ENCODE data around the gene USH1G.

USH1G gene

DNA sequence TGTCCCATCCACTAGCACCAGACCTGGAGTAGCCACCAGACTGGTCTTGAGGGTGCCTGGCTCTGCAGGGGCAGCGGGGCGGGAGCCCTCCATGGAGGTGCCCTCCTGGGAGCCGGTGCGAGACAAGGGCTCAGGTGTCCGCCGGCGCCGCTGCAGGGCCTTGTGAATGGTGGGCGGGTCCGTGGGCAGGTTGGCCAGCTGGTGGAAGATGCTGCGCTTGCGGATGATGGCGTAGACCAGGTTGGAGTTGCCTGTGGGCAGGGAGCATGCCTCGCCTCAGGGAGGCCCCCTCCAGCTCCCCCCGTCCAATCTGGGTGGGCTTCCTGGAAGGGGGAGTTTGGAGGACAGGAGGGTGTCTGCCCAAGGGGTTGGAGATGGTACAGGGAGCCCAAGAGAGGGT lies 31.1 kb upstream of the USH1G start:
- DNase-seq (ENCODE audit: low read depth, low spot score): no peak

DNA sequence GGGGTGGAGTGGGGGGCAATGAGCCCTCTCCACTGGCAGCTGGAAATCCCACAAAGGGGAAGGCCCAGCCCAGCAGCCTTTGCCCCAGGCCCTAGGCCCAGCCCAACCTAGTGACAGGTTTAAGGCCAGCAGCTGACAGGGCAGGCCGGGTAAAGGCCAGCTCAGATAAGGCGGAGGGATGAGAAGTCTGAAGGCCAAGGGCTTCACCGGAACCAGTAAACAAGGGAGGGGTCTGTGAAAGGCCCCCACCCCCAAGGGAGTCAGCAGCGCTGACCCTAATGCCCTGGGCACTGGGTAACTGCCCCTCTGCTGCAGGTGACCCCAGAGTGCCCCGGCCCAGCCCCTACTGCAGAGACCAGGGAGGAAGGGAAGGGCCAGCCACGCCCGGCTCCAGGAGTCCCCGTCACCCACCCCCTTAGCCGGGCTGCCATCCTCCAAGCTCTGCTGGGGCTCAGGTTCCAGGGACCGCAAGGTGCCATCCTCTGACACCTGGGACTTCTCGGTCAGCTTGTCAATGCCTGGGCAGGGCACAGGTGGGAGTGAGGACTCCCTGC lies 30.2 kb upstream of the USH1G start:
- DNase-seq (ENCODE audit: low read depth, low spot score): no peak

DNA sequence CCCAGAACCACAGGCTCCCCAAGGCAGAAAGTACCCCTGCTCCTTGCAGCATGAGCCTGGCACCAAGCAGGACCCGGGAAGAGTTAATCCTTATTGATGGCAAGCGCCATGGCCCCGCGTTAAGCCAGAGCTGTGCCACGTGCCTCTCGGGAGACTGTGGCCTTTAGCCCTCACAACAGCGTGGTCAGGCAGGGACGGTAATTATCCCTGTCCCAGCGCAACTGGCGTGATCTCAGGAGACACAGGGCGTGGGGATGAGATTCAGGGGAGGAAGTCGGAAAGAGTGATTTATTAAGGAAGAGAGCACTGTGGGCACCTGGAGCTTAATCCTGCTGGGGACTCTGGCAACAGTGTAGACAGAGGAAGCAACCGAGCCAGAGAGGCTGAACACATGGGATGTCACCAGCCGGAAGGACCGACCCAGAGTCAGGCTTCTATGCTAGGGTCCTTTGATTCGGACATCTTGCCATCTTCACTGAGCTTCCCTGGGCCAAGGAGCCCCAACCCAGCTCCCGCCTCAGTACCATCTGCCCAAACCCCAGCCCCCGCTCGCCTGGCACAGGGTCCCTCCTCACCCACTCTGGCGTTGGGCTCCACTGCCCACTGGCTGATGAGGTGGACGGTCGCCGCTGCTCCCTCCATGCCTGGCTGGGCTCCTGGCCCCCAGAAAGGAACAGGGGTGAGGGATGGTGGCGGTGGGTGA lies 29.5 kb upstream of the USH1G start:
- DNase-seq (ENCODE audit: low read depth, low spot score): no peak

DNA sequence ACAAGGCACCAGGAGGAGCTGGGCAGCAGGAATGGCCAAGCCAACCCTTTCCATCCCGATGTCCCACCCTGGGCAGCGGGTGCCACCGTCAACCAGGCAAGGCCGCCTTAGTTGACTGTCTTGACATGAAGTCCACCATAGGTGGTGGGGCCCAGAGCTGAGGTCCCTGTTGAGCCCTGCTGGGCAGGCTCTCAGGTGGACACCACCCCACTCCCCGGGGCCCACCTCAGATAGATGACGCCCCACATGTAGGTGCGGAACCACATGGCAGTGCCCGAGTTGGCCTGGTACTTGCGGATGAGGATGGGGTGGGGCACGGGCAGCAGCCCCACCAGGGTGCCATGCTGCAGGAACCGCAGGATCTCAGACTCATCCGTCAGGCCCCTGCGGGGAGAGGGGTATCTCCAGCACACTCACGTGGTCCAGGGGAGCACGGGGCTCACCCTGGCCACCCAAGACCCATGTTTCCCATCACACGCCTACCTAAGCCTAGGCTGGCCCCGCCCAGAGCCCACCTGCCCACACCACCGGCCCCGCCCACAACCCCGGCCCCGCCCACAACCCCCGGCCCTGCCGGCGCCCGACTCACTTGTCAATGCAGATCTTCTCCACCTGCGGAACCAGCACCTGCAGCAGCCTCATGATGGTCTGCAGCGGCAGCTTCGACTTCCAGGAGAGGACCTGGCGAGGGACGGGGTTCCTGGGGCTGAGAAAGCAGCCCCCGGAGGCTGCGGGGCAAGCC lies 28.8 kb upstream of the USH1G start:
- no peak for DNase-seq (ENCODE audit: low read depth, low spot score)

DNA sequence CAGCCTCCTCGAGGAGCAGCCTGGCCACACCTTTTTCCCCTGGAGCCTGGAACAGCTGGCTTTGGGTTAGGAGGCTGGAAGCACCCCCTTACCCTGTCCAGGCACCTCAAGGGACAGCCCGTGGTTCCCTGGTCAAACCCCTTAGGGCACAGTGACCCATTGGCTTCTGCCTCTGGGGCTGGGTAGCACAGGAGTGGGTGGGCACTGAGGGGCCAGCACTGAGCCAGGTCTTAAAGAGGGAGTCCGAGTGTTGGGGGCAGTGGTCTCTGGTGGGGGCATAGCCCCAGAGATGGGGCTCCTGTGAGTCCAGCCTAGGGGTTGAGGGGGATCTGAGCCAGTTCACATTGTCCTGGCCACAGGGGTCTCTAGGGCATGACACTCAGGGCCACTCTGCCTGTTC lies 28.0 kb upstream of the USH1G start:
- no peak for DNase-seq (ENCODE audit: low read depth, low spot score)

DNA sequence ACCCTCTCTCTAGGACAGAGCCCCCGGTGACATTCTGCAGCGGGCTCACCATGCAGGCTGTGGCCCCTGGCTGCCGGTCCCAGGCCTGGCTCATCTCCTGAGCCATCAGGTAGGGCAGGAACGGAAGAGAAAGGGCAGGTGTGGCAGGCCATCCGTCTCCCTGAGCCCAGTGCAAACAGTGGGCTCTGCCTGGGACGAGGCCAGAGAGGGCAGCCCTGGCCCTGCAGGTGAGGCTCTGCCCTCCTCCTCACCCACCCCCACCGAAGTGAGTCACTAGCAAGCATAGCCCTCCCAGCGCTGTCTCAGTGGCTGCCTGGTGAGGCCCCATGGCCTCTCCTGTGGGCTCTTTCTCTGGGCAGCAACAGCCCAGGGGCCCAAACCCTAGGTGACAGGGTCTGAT lies 27.2 kb upstream of the USH1G start:
- no peak for DNase-seq (ENCODE audit: low read depth, low spot score)

DNA sequence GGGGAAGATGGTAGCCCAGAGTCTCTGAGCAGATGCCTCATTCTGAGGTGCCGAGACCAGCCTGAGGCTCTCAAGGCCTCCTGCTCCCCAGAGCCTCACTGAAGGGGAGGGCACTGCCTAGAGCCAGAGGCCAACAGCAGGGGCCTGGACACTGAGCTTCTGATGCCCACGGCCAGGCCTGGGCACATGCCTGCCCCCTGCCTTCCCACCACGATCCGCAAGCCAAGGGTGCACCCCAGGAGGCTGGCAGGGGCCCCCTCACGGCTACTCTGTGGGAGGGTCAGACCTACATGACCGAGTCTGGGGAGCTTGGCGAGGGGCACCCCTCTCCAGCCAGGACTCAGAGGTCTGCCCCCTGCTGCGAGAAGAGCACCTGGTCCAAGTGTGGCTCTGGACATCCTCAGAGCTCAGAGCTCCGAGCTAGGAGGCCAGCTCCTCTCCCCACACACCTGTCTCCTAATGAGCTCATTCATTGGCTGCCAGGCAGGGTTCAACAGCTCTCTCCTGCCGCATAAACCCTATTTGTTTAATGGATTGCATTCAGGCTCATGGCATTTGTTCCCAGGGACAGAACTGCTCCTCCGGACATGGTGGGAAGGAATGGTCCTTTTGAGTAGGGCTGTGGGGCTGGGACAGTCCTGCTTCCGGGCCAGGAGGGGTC lies 26.5 kb upstream of the USH1G start:
- DNase-seq (ENCODE audit: low read depth, low spot score): no peak

DNA sequence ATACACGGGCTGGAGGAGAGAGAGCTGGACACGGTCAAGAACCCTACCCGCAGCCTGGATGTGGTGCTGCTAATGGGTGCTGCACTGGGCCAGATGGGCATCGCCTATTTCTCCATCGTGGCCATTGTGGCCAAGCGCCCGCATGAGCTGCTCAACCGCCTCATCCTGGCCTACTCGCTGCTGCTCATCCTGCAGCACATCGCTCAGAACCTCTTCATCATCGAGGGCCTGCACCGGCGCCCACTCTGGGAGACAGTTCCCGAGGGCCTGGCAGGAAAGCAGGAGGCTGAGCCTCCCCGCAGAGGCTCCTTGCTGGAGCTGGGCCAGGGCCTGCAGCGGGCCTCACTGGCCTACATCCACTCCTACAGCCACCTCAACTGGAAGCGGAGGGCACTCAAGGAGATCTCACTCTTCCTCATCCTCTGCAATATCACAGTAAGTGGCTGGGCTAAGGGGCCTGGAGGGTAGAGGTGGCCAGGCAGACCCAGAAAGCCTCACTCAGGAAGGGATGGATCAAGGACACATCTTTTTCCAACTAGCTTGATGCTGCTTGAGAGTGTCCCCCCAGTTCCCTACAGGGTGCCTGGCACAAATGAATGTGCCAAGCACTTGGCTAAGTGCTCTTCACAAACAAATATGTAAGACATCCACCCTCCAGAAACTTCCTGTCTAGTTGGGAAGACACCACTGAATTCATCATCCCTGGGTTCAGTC lies 24.1 kb upstream of the USH1G start:
- no peak for DNase-seq (ENCODE audit: low read depth, low spot score)

DNA sequence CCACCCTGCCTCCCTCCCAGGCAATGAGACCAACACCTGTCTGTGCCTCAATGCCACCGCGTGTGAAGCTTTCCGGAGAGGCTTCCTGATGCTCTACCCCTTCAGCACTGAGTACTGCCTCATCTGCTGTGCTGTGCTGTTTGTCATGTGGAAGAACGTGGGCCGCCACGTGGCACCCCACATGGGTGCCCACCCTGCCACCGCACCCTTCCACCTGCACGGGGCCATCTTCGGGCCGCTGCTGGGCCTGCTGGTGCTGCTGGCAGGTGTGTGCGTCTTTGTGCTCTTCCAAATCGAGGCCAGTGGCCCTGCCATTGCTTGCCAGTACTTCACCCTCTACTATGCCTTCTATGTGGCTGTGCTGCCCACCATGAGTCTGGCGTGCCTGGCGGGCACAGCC lies 23.6 kb upstream of the USH1G start:
- no peak for DNase-seq (ENCODE audit: low read depth, low spot score)

DNA sequence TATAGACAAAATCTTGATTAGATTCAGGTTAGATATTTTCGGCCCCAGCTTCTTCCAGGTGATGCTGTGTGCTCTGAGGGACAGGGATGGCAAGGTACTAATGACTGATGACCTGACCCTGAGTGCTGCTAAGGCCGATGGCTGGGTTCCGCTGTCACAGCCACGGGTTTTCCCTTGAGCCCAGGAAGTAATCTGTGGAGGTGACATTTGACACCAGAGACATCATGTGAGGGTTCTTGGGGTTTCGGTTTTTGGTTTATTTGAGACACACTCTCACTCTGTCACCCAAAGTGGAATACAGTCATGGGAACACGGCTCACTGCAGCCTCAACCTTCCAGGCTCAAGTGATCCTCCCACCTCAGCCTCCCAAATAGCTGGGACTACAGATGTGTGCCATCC lies 22.5 kb upstream of the USH1G start:
- no peak for DNase-seq (ENCODE audit: low read depth, low spot score)

DNA sequence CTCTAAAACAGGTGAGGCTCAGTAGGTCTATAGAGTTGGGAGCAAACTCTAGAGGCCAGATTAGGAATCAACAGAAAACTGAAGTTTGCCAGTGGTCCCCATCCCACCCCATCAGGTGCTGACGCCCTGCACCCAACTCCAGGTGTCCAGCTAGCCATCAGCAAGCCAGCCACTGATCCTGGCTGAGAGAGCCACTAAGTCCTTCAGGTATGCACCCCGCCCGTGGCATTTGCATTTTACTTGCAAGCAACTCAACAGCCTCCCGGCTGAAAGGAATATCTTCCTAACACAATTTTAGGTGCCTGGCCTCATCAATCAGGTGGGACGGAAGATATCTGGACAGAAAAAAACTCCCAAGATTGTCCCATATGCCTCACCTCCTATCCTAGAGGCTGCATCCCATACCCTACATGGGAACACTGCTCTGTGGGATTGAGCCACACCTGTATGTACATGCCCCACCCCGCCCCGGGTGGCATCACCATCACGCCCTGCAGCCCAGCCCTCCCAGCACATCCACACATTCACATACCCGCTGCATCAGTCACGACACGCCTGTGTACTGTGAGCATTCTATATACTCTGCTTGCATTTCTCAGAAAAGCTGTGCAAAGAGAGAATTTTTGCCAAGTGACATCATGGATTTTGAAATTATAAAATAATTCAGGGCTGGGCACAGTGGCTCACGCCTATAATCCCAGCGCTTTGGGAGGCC lies 20.9 kb upstream of the USH1G start:
- DNase-seq (ENCODE audit: low read depth, low spot score): no peak

DNA sequence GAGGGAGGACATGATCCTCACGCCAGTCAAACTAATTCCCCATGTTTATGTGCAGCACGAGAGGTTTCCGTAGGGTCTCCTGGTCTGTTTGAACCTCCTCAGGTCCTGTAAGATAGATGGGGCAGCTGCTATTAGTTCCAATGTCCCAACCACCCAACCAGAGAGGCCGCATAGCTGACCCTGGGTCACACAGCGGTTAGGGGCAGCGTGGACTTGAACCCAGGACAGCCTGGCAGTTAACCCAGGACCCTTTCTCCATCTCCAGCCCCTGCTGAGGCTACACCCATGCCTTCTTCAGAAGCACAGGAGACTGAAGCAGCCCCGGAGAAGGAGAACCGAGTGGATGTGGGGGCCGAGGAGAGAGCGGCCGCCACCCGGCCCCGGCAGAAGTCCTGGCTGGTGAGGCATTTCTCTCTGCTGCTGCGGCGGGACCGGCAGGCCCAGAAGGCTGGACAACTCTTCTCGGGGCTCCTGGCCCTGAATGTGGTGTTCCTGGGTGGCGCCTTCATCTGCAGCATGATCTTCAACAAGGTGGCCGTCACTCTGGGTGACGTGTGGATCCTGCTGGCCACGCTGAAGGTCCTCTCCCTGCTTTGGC lies 18.2 kb upstream of the USH1G start:
- DNase-seq (ENCODE audit: low read depth, low spot score): no peak

DNA sequence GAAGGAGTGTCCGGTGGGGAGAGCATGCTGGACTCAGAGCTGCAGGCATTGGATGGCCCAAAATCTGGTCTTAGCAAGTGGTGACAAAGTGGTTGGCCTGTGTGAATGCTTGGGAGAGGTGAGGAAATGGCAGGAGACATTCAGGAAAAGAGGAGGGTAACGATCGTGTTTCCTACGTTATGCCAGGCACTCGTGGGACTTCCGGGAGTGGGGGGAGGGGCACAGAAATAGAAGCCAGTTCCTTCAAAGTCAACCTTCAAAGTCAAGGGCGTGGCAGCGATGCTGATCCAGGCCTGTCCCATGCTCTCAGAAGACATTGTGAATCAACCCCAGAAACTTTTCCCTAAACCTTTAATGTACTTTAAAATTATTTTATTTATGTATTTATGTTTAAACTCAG lies 16.5 kb upstream of the USH1G start:
- no peak for DNase-seq (ENCODE audit: low read depth, low spot score)

DNA sequence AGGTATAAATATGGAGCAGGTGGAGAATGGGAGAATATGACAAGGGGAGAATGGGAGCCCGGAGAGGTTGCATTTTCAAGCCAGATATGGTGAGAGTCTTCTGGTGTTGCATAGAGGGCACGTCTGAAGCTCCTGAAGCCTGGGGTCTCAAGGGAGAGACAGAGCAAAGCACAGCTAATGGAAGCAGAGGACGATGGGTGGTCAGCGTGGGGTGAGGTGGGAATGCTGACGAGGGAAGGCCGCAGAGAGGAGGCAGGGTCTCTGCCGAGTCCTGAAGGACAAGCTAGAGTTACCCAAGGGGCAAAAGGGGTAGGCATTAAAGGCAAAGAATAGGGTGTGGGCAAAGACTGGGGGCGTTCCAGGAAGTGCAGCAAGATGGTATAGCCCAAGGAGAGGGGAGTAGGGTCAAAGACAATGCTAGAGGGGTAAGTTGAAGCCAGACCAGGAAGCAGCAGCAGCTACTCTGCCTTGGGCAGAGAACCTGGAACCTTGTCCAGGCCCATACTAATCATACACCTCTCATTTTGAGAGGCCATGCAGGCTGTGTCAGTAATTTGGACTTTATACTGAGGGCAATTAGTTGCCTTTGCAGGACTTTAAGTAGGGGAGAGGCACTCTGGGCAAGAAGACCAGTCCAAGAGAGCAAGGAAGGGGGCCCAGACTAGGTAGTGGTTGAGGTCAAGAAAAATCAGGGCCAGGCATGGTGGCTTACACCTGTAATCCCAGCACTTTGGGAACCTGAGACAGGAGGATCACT lies 15.3 kb upstream of the USH1G start:
- DNase-seq (ENCODE audit: low read depth, low spot score): no peak

DNA sequence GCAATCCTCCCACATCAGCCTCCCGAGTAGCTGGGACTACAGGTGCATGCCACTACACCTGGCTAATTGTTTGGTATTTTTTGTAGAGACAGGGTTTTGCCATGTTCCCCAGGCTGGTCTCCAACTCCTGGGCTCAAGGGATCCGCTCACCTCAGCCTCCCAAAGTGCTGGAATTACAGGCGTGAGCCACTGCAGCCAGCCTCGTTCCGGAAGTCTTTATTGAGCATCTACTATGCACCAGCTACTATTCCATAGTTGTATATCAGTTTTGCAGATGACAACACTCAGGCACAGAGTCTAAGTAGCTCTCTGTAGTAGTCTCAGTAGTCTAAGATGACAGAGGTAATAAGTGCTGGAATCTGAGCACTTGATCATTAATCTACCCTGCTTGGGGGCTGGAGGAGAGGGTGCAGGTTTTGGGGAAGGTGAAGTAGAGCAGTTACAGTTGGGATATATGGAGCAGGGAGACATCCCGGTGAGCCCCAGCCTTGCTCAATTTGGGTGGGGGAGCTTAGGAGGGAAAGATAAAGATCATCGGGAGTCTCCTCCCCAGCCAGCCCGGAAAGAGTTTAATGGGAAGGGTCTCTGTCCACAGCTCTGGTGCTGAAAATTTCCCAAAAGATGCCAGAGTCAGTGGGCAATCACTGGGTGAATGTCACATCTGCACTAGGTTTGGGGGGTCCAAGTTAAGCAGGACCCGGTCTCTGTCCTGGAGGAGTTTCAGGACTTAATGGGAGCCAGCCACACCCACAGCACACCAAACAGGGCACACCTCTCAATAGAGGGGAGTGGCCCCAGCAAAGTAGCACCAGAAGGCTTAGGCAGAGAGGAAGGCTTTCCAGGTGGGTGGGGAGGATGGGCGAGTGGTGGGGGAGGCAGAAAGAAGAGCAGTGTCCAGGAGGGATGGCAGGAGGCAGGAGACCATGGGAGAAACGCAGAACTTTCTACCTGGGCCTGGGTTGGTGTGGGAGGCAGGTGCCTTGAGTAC lies 14.3 kb upstream of the USH1G start:
- DNase-seq (ENCODE audit: low read depth, low spot score): no peak

DNA sequence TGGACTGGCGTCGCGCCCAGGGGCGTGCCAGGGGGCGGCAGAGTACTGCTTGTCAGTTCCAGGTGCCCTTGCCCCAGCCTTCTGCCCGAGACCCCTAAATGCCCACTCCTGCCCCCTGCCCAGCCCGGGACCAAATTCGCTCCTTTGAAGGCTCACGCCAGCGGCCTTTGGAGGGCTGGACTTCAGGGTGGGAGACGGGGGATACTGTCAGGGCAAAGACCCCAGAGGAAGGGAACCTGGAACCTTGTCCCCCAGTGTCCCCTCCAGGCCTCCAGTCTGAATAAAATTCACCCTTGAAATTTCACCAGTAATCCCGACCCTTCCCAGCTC lies 13.4 kb upstream of the USH1G start:
- DNase-seq (ENCODE audit: low read depth, low spot score): no peak

DNA sequence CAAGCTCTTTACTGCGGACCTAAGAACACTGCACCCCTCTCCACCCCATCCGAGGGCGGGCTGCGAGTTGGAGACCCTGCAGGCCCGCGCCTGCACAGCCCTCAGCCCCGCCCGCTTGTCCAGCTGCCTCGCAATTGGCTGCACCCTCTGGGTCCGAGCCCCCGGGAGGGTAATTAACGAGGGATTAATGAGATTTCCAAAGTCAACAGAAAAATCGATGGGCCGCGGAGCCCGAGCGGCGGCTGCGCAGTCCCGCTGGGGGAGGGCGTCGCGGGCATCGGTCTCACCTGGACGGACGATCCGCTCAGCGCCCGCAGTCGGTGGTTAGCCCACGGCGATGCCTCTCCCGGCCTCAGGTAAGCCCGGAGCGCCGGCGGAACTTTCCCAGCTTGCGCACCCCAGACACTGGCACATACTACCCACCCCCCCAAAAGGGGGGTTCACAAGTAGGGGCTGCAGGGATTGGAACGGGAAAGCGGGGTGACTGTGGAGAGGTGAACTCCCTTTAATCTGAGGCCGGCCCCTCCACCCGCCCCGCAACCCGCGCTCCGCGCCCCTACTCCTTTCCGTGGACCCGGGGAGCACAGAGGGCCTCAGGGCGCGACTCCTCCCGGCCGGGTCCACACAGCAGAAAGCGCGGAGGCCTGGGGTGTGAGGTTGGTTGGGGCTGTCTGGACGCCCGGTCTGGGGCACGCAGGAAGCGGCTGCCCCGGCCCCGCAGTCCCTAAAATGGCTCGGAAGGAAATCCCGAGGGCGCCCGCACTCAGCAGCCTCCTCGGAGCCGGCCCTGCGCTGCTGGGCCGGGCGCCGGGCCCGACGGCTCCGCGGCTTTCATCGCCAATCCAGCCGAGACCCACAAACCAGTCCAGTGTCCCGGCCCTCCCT lies 12.8 kb upstream of the USH1G start, which contains the start of gene OTOP3:
OTOP3 (plus strand) TSS at position 314 of the 885 bp plus-strand sequence; CDS start at position 338, 24 bp downstream.
- DNase-seq (ENCODE audit: low read depth, low spot score): no peak

DNA sequence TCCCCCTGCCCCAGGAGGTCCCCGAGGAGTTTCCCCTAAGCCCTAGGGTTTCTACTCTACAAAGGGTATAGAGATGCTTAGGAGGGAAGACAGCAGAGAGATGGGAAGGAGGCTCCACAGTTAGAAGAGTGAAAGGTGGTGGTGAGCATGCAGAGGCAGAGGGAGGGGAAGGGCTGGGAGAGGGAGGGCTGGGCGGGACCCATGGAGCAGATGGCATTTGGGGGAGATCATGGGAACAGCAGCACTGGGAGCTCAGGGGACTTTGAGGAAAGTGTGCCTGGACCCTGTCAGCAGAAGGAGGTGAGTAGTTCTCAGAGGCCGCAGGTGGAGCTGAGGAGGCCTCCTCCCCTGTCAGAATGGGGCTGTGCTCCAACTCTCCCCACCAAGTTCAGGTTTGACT lies 12.0 kb upstream of the USH1G start:
- no peak for DNase-seq (ENCODE audit: low read depth, low spot score)

Data from ELF-1 (cell line).